Neural cell (in vitro differentiated cells): ENCODE results near the gene MYO1D. TPM values are rescaled to one million over a fixed set of nuclear protein-coding genes. Genes with fewer than 3 reads are reported as not detected.

Experiments
- H2AFZ ChIP-seq: fragments of 200-600, 300-800 bp; sonication (generic), shearing (Covaris generic); 2 replicates; pipeline ENCODE4 v1.6.0; 2014; ENCODE audit warnings: low read depth, mild to moderate bottlenecking, antibody characterized with exemption, low read length, moderate library complexity
- H3F3A ChIP-seq: fragments of 200-600 bp; shearing (Covaris generic); 2 replicates; pipeline ENCODE4 v1.6.1; 2016; ENCODE audit warnings: mild to moderate bottlenecking, moderate library complexity, mixed read lengths, antibody characterized with exemption, low read length; ENCODE audit not compliant: insufficient read depth, poor library complexity, severe bottlenecking
- H3K27ac ChIP-seq: fragments of 200-600, 300-800 bp; sonication (generic), shearing (Covaris generic); 2 replicates; pipeline ENCODE4 v1.5.1; 2014; ENCODE audit warnings: mild to moderate bottlenecking, low read length, moderate library complexity
- H3K27me3 ChIP-seq: fragments of 300-800, 200-600 bp; sonication (generic), shearing (Covaris generic); 2 replicates; pipeline ENCODE4 v1.6.0; 2014; ENCODE audit warnings: mild to moderate bottlenecking, low read depth, low read length, moderate library complexity; ENCODE audit not compliant: insufficient read depth
- H3K36me3 ChIP-seq: fragments of 300-800, 200-600 bp; sonication (generic), shearing (Covaris generic); 2 replicates; pipeline ENCODE4 v1.5.1; 2014; ENCODE audit warnings: mild to moderate bottlenecking, antibody characterized with exemption, low read length, moderate library complexity; ENCODE audit not compliant: insufficient read depth
- H3K4me2 ChIP-seq: fragments of 300-800, 200-600 bp; sonication (generic), shearing (Covaris generic); 2 replicates; pipeline ENCODE4 v1.6.0; 2014; ENCODE audit warnings: mild to moderate bottlenecking, low read length
- H3K4me3 ChIP-seq: fragments of 300-800, 200-600 bp; sonication (generic), shearing (Covaris generic); 2 replicates; pipeline ENCODE4 v1.5.1; 2014; ENCODE audit warnings: mild to moderate bottlenecking, low read length, moderate library complexity
- H3K79me2 ChIP-seq: fragments of 200-600 bp; shearing (Covaris generic); replicated peaks from 2 replicates; pipeline ENCODE4 v1.6.0; 2014; ENCODE audit warnings: mild to moderate bottlenecking, low read length, moderate library complexity; ENCODE audit not compliant: insufficient read depth
- H3K9ac ChIP-seq: fragments of 300-800, 200-600 bp; sonication (generic), shearing (Covaris generic); 2 replicates; pipeline ENCODE4 v1.6.1; 2016; ENCODE audit warnings: mild to moderate bottlenecking, low read length, mixed read lengths
- H3K9me2 ChIP-seq: fragments of 200-600 bp; shearing (Covaris generic); 2 replicates; pipeline ENCODE4 v1.6.1; 2016; ENCODE audit warnings: mild to moderate bottlenecking, low read length, mixed read lengths; ENCODE audit not compliant: insufficient read depth
- H3K9me3 ChIP-seq: fragments of 200-600, 300-800 bp; sonication (generic), shearing (Covaris generic); 2 replicates; pipeline ENCODE4 v1.6.1; 2016; ENCODE audit warnings: mild to moderate bottlenecking, mixed run types, low read length, moderate library complexity, mixed read lengths
- H4K20me1 ChIP-seq: fragments of 200-600 bp; shearing (Covaris generic); 2 replicates; pipeline ENCODE4 v1.6.1; 2016; ENCODE audit warnings: mild to moderate bottlenecking, mixed run types; ENCODE audit not compliant: insufficient read depth
- CTCF ChIP-seq: fragments of 450-650 bp; IDR thresholded peaks from 2 replicates; pipeline ENCODE4 v1.5.1; 2014; ENCODE audit warnings: antibody characterized with exemption, mild to moderate bottlenecking, moderate library complexity; ENCODE audit not compliant: poor library complexity, severe bottlenecking
- EP300 ChIP-seq: fragments of 450-650 bp; conservative IDR thresholded peaks from 2 replicates; pipeline ENCODE4 v1.6.1; 2014; ENCODE audit warnings: antibody characterized with exemption, mild to moderate bottlenecking, moderate library complexity; ENCODE audit not compliant: poor library complexity, severe bottlenecking
- EZH2 ChIP-seq: fragments of 200-600, 300-800 bp; shearing (Covaris generic), sonication (generic); IDR thresholded peaks from 2 replicates; pipeline ENCODE4 v1.6.1; 2014; ENCODE audit warnings: antibody characterized with exemption, low read length, borderline replicate concordance, mild to moderate bottlenecking; ENCODE audit not compliant: insufficient read depth, poor library complexity, severe bottlenecking
- MXI1 ChIP-seq: fragments of 450-650 bp; conservative IDR thresholded peaks from 2 replicates; pipeline ENCODE4 v1.6.1; 2014; ENCODE audit warnings: antibody characterized with exemption, mild to moderate bottlenecking; ENCODE audit not compliant: poor library complexity, severe bottlenecking
- POLR2AphosphoS5 ChIP-seq: IDR thresholded peaks from 2 replicates; pipeline ENCODE4 v1.6.1; 2012
- RAD21 ChIP-seq: fragments of 450-650 bp; conservative IDR thresholded peaks from 2 replicates; pipeline ENCODE4 v1.6.1; 2014; ENCODE audit warnings: antibody characterized with exemption, mild to moderate bottlenecking, moderate library complexity
- REST ChIP-seq: IDR thresholded peaks from 2 replicates; pipeline ENCODE4 v1.6.1; 2012; ENCODE audit warnings: borderline replicate concordance
- SMC3 ChIP-seq: fragments of 450-650 bp; conservative IDR thresholded peaks from 2 replicates; pipeline ENCODE4 v1.6.1; 2014; ENCODE audit warnings: antibody characterized with exemption, mild to moderate bottlenecking, moderate library complexity; ENCODE audit not compliant: poor library complexity
- TAF1 ChIP-seq: IDR thresholded peaks from 2 replicates; pipeline ENCODE4 v1.6.1; 2012; ENCODE audit warnings: low read depth
- polyA plus RNA-seq: library from polyadenylated mRNA; depleted of rRNA; stranded (reverse); fragments of >200 nt; gene quantifications from 2 replicates; pipeline ENCODE4 v1.2.3, GENCODE V29; 2014

The MYO1D gene
- polyA plus RNA-seq, 1 donor from 2014 or later = 10.7 TPM

- Histone ChIP-seq H3K79me2 (no peaks in the 10 kb centered on the region), H3K4me2 (no peak overlapping the region), H3K9me2 (no peaks in the 10 kb centered on the region), H3K27me3 (no peaks in the 10 kb centered on the region), H3K36me3 (no peaks in the 10 kb centered on the region), H3K4me3 (no peak overlapping the region), H3K9me3 (no peaks in the 10 kb centered on the region), H3K9ac (peak overlapping the region; percentile 46), H4K20me1 (no peaks in the 10 kb centered on the region), H3K27ac (peak overlapping the region; percentile 85), H3F3A (no peaks in the 10 kb centered on the region), H2AFZ (peak overlapping the region; percentile 60)
- TF ChIP-seq EP300 (no peak), SMC3 (peak; percentile 97), MXI1 (no peak), CTCF (peak; percentile 93), RAD21 (peak; percentile 99), EZH2 (no peak), TAF1 (no peak), POLR2AphosphoS5 (peak; percentile 19), REST (no peak)
These were observed 121.7 kb downstream of the MYO1D start for GRCh38 chr17:32755045-32755805.

- Histone ChIP-seq H3K79me2 (no peaks in the 10 kb centered on the region), H3K9ac (no peak overlapping the region), H3F3A (no peaks in the 10 kb centered on the region), H3K27me3 (no peaks in the 10 kb centered on the region), H3K4me2 (no peak overlapping the region), H2AFZ (no peak overlapping the region), H3K4me3 (no peak overlapping the region), H4K20me1 (no peaks in the 10 kb centered on the region), H3K27ac (no peak overlapping the region), H3K9me2 (no peaks in the 10 kb centered on the region), H3K36me3 (no peaks in the 10 kb centered on the region), H3K9me3 (no peaks in the 10 kb centered on the region)
- no peak for TF ChIP-seq RAD21
- no peak for TF ChIP-seq TAF1
These were observed 124.0 kb downstream of the MYO1D start for GRCh38 chr17:32752934-32753333.
